Ovary (tissue), 9 donors: ENCODE measurements around the gene STK32C. TPM values are rescaled to one million over a fixed set of nuclear protein-coding genes. Genes with fewer than 3 reads are reported as not detected.

Experiments used
- DNase-seq, 5 donors: peaks; one replicate each; pipeline ENCODE4 v3.0.0-alpha.2; 2019 to 2020
- H3K27ac ChIP-seq, 2 donors: fragments of 200-600 bp; one replicate each; pipeline versions ENCODE4 v1.5.1 to v1.8.0; 2019 to 2022
- H3K27me3 ChIP-seq: fragments of 200-600 bp; one replicate; pipeline ENCODE4 v1.8.0; 2022
- H3K36me3 ChIP-seq: fragments of 200-600 bp; sonication (generic); one replicate; pipeline ENCODE4 v1.5.1; 2019
- H3K4me1 ChIP-seq: one replicate; pipeline ENCODE4 v1.8.1; 2013; ENCODE audit warnings: mild to moderate bottlenecking, moderate library complexity; ENCODE audit not compliant: insufficient read depth
- H3K4me3 ChIP-seq: fragments of 200-600 bp; sonication (generic); one replicate; pipeline ENCODE4 v1.5.1; 2017
- H3K9me3 ChIP-seq, 2 donors: fragments of 200-600 bp in 1 of 2; sonication (generic) in 1 of 2; one replicate each; pipeline versions ENCODE4 v1.5.1 to v1.8.1; 2013 to 2019; ENCODE audit warnings: mild to moderate bottlenecking in 1 of 2, moderate library complexity in 1 of 2
- CTCF ChIP-seq, 3 donors: fragments of 450-650 bp in 2 of 3; fragments of 200-600 bp in 1 of 3; IDR thresholded peaks; one replicate each; pipeline versions ENCODE4 v1.5.1 to v1.8.0; 2016 to 2022; ENCODE audit warnings: antibody characterized with exemption in 3 of 3, mild to moderate bottlenecking in 1 of 3
- EP300 ChIP-seq: sonication (generic); formaldehyde crosslinking; IDR thresholded peaks from one replicate; pipeline ENCODE4 v1.6.1; 2017; ENCODE audit warnings: antibody characterized with exemption
- POLR2A ChIP-seq: fragments of 450-650 bp; IDR thresholded peaks from one replicate; pipeline ENCODE4 v1.6.1; 2017; ENCODE audit warnings: antibody characterized with exemption, mild to moderate bottlenecking, moderate library complexity
- WGBS, 3 donors: extraction: QIAGEN DNeasy Blood & Tissue Kit in 1 of 3; methylation state at CpG; one replicate each; pipeline versions ENCODE4 v1.1.5 to v1.1.7; 2013 to 2017; 5-methylcytosine and 5-hydroxymethylcytosine counted together
- intact Hi-C, 4 donors: fragments of 100-400 bp; cut with DNase I; formaldehyde crosslinking; loops; one replicate each; pipeline versions ENCODE4 v1.11.0 to v1.15.1; 2022 to 2023
- polyA plus RNA-seq, 2 donors: library from polyadenylated mRNA; stranded (reverse); fragments of 200-250 nt in 1 of 2; fragments of 350-450 nt in 1 of 2; fragmentation: Illumina TruSeq in 1 of 2; extraction: RNeasy Lipid Tissue Mini Kit (QIAGEN cat#74804) in 1 of 2; gene quantifications; one replicate each; pipeline ENCODE4 v1.2.3, GENCODE V29; 2013 to 2014
- total RNA-seq, 7 donors: library from RNA; depleted of rRNA in 2 of 7; stranded (reverse); fragments of >200 nt in 2 of 7; fragmentation: NEBNext Ultra II Directional in 3 of 7; extraction: Animal tissue kit (Norgen Biotek cat#: 25700) in 3 of 7; gene quantifications; one replicate each; pipeline versions ENCODE4 v1.1.0 to v1.2.4, GENCODE V29; 2016 to 2023
- donor health status: DM: no; HTN: no; CAD: no; lungs with moderate emphysema.
- donor health status: DM: no; HTN: no; CAD: no.
- donor health status: Bipolar disorder and iron deficiency.
- donor health status: DM: yes; HTN: yes; CAD: no.
- donor health status: DM: no; HTN: no; CAD: no.
- donor health status: DM: yes; HTN: yes; CAD: no.

The STK32C gene
- total and polyA plus RNA-seq, 9 donors, result 2.6 to 13.8 (median 8.8) TPM

DNA sequence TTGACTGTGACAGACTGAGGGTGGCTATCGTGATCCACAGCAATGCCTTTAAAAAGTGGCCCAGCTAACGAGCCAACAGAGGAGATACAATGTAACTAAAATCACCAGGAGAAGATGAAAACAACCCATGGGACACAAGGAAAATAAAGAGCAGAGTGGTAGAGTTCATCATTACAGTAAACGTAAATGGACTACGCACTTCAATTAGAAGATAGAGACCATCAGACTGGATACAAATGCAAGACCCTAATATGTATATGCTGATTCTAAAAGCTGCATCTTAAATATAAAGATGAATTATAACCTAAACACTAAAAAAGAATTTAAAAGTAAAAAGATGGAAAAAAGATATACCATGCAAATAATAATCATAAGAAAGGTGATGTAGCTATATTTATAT is 6.6 kb upstream of the STK32C start:
- no peaks in the 10 kb centered on the region for H3K27me3 ChIP-seq
- intact Hi-C loops, result no loop called here
- H3K36me3 ChIP-seq, result no peaks in the 10 kb centered on the region
- no peaks in the 10 kb centered on the region for H3K9me3 ChIP-seq
- H3K4me1 ChIP-seq, result no peaks in the 10 kb centered on the region
- TF ChIP-seq POLR2A, result no peak
- no peak for TF ChIP-seq CTCF (IDR thresholded peaks at IDR 0.05)
- TF ChIP-seq EP300, result no peak
- no peak overlapping the region for H3K4me3 ChIP-seq
- no peak for DNase-seq
- H3K27ac ChIP-seq, result no peak overlapping the region
- 98 to 99% (median 99%) methylated on average over 4 of the region's 4 CpGs for WGBS, 3 donors

DNA sequence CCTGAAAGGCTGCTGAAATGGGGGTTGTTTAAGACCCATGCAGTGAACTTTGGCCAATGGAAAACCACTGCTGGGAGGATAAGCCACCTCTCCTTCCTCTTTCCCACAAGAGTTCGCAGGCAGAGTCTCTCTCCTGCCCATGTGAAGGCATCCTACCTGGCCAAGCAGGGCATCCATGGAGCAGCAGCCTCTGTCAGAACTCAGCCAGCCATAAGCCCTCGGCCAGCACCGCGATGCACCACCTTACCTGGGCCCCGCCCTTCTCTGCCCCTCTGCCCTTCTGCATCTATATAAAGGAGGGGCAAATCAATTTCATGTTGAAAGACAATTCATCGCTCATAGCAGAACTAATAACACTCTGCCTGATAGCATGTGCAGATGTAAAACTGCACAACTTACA is 6.1 kb upstream of the STK32C start:
- Histone ChIP-seq H3K9me3 (no peaks in the 10 kb centered on the region), H3K27ac (no peak overlapping the region), H3K4me1 (no peaks in the 10 kb centered on the region), H3K36me3 (no peaks in the 10 kb centered on the region), H3K27me3 (no peaks in the 10 kb centered on the region), H3K4me3 (no peak overlapping the region)
- TF ChIP-seq EP300 (no peak), POLR2A (no peak), CTCF (IDR thresholded peaks at IDR 0.05) (no peak)
- peak in 1 of 5 donors; percentile 8 for DNase-seq
- 95 to 97% (median 95%) methylated on average over 6 of the region's 6 CpGs for WGBS, 3 donors
- intact Hi-C loops, result no loop called here

- peak in 1 of 5 donors; percentile 15 for DNase-seq
- intact Hi-C loops, result no loop called here
- Histone ChIP-seq H3K9me3 (no peaks in the 10 kb centered on the region), H3K4me1 (peaks cover 3% of the 10 kb centered on the region), H3K36me3 (no peaks in the 10 kb centered on the region), H3K27me3 (no peaks in the 10 kb centered on the region), H3K4me3 (no peak overlapping the region), H3K27ac (no peak overlapping the region)
- TF ChIP-seq EP300 (no peak), POLR2A (no peak), CTCF (IDR thresholded peaks at IDR 0.05) (no peak)
- 87 to 91% (median 89%) methylated on average over 12 of the region's 12 CpGs for WGBS, 3 donors
Measured at GRCh38 chr10:132313305-132313704, 5.6 kb upstream of the STK32C start.

DNA sequence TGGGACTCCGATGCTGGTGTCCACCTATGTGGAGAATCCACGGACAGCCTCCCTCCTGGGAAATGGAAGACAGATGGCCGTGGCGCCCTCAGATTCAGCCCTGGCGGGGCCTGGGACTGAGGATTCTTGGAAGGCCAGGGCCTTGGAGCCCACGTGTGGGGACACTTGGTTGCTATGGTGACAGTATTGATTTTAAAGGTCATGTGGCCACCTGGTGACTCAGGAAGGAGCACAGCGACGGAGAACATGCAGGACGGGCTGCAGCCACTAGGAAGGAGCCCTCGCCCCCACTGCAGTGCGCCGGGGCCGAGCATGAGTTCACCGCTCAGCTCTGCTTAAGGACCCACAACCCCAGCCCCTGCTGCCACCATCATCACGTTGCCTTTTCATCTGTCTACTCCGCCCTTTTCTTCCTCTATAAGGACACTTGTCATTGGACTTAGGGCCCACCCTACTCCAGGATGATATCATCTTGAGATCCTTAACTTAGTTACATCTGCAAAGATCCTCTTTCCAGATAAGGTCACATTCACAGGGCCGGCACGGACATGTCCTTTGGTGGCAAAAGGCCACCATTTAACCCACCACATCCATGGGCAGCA is 3.7 kb upstream of the STK32C start:
- WGBS, 3 donors, result 79 to 87% (median 82%) methylated on average over 18 of the region's 18 CpGs
- no peaks in the 10 kb centered on the region for H3K9me3 ChIP-seq
- DNase-seq, result peak in 1 of 5 donors; percentile 20

More for the DNA sequence above, 3.7 kb upstream of the STK32C start:
- peaks cover 4% of the 10 kb centered on the region for H3K4me1 ChIP-seq
- TF ChIP-seq CTCF (IDR thresholded peaks at IDR 0.05) (no peak), POLR2A (no peak), EP300 (no peak)
- H3K36me3 ChIP-seq, result no peaks in the 10 kb centered on the region
- no peaks in the 10 kb centered on the region for H3K27me3 ChIP-seq
- H3K27ac ChIP-seq, result no peak overlapping the region
- H3K4me3 ChIP-seq, result no peak overlapping the region
- intact Hi-C loops, result no loop called here
